PC-9 (cell line): ENCODE data around the gene GRIA1.

Experiments
- CTCF ChIP-seq: fragments of 200-600 bp; sonication (generic); conservative IDR thresholded peaks from 2 replicates; pipeline ENCODE4 v1.6.1; 2017; ENCODE audit warnings: mixed run types, antibody characterized with exemption, mild to moderate bottlenecking, moderate library complexity
- EZH2 ChIP-seq: fragments of 200-600 bp; sonication (generic); IDR thresholded peaks from 2 replicates; pipeline ENCODE4 v1.8.0; 2017; ENCODE audit warnings: antibody characterized with exemption, low read depth

- TF ChIP-seq CTCF, result no peak
- no peak for TF ChIP-seq EZH2
Observed at GRCh38 chr5:153618867-153619266, 128.4 kb downstream of the GRIA1 start.
